Tibial nerve (tissue), 4 donors: ENCODE measurements around the gene POLR1H. TPM values are rescaled to one million over a fixed set of nuclear protein-coding genes. Genes with fewer than 3 reads are reported as not detected.
A peak's percentile ranks its signal among the peaks of the same experiment; 100 is the strongest.

Experiments
- DNase-seq, 2 donors: peaks; one replicate each; pipeline ENCODE4 v3.0.0-alpha.2; 2019; ENCODE audit warnings: low spot score in 2 of 2
- H3K27ac ChIP-seq, 4 donors: fragments of 200-600 bp; sonication (generic) in 3 of 4; one replicate each; pipeline ENCODE4 v1.5.1; 2017 to 2019; ENCODE audit warnings: mild to moderate bottlenecking in 1 of 4
- H3K27me3 ChIP-seq, 2 donors: fragments of 200-600 bp; sonication (generic) in 1 of 2; one replicate each; pipeline versions ENCODE4 v1.5.1 to v1.6.0; 2017 to 2019
- H3K36me3 ChIP-seq, 3 donors: fragments of 200-600 bp; sonication (generic); one replicate each; pipeline ENCODE4 v1.5.1; 2018 to 2019
- H3K4me1 ChIP-seq, 4 donors: fragments of 200-600 bp; sonication (generic) in 3 of 4; one replicate each; pipeline ENCODE4 v1.5.1; 2017 to 2019
- H3K4me3 ChIP-seq, 4 donors: fragments of 200-600 bp; sonication (generic) in 3 of 4; one replicate each; pipeline ENCODE4 v1.5.1; 2017 to 2019; ENCODE audit warnings: mild to moderate bottlenecking in 1 of 4, moderate library complexity in 1 of 4
- H3K9me3 ChIP-seq, 4 donors: fragments of 200-600 bp; sonication (generic) in 3 of 4; one replicate each; pipeline ENCODE4 v1.5.1; 2017 to 2019
- EP300 ChIP-seq, 2 donors: sonication (generic); formaldehyde crosslinking; IDR thresholded peaks; one replicate each; pipeline ENCODE4 v1.6.1; 2017; ENCODE audit warnings: antibody characterized with exemption in 2 of 2, mild to moderate bottlenecking in 1 of 2
- POLR2A ChIP-seq, 2 donors: fragments of 450-650 bp; IDR thresholded peaks; one replicate each; pipeline ENCODE4 v1.6.1; 2017; ENCODE audit warnings: antibody characterized with exemption in 2 of 2, mild to moderate bottlenecking in 2 of 2, moderate library complexity in 2 of 2
- WGBS, 2 donors: methylation state at CpG; one replicate each; pipeline ENCODE4 v1.1.5; 2018; 5-methylcytosine and 5-hydroxymethylcytosine counted together
- total RNA-seq, 4 donors: library from RNA; depleted of rRNA; stranded (reverse); fragments of >200 nt; gene quantifications; one replicate each; pipeline ENCODE4 v1.1.0, GENCODE V29; 2016
- TF ChIP-seq, protein P1 (sequence below), 5 experiments: fragments of 200-600 bp in 3 of 5; fragments of 450-650 bp in 2 of 5; sonication (generic) in 3 of 5; IDR thresholded peaks; one replicate each; pipeline ENCODE4 v1.5.1; 2016 to 2019; ENCODE audit warnings: antibody characterized with exemption in 5 of 5, mild to moderate bottlenecking in 3 of 5, moderate library complexity in 2 of 5

POLR1H gene
- total RNA-seq, 4 donors from 2014 or later = 22.4 to 30.6 (median 24.8) TPM

GRCh38 chr6:30100585-30101443 is 39.7 kb downstream of the POLR1H start:
- no peak for TF ChIP-seq EP300 (IDR thresholded peaks at IDR 0.05)
- H3K27ac ChIP-seq = peak overlapping the region in 1 of 4 donors; percentile 27

GRCh38 chr6:30101444-30102413 is 40.7 kb downstream of the POLR1H start:
- H3K9me3 ChIP-seq = no peaks in the 10 kb centered on the region
- peak overlapping the region; percentile 22 to 49 (median 38) for H3K4me3 ChIP-seq
- TF ChIP-seq, protein P1, sequence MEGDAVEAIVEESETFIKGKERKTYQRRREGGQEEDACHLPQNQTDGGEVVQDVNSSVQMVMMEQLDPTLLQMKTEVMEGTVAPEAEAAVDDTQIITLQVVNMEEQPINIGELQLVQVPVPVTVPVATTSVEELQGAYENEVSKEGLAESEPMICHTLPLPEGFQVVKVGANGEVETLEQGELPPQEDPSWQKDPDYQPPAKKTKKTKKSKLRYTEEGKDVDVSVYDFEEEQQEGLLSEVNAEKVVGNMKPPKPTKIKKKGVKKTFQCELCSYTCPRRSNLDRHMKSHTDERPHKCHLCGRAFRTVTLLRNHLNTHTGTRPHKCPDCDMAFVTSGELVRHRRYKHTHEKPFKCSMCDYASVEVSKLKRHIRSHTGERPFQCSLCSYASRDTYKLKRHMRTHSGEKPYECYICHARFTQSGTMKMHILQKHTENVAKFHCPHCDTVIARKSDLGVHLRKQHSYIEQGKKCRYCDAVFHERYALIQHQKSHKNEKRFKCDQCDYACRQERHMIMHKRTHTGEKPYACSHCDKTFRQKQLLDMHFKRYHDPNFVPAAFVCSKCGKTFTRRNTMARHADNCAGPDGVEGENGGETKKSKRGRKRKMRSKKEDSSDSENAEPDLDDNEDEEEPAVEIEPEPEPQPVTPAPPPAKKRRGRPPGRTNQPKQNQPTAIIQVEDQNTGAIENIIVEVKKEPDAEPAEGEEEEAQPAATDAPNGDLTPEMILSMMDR (IDR thresholded peaks at IDR 0.05) = peak in 2 of 5 experiments; percentile 17 to 23
- TF ChIP-seq POLR2A (IDR thresholded peaks at IDR 0.05) (peak; percentile 46 to 58), EP300 (IDR thresholded peaks at IDR 0.05) (peak in 1 of 2 donors; percentile 40)
- 3 to 4% methylated on average over 28 to 33 of the region's 51 CpGs for WGBS, 2 donors
- H3K27me3 ChIP-seq = peaks cover 0 to 63% of the 10 kb centered on the region in 2 donors
- H3K4me1 ChIP-seq = peaks cover 0 to 37% (median 22%) of the 10 kb centered on the region in 4 donors
- H3K27ac ChIP-seq = peak overlapping the region; percentile 39 to 84 (median 68)
- H3K36me3 ChIP-seq = no peaks in the 10 kb centered on the region
- peak; percentile 74 to 76 for DNase-seq

More at GRCh38 chr6:30100585-30101443, 39.7 kb downstream of the POLR1H start:
- H3K4me3 ChIP-seq = peak overlapping the region; percentile 22 to 49 (median 38)
- WGBS, 2 donors = 3 to 4% methylated on average over 44 of the region's 47 CpGs
- peaks cover 0 to 37% (median 22%) of the 10 kb centered on the region in 4 donors for H3K4me1 ChIP-seq
- H3K27me3 ChIP-seq = peaks cover 0 to 59% of the 10 kb centered on the region in 2 donors
- H3K9me3 ChIP-seq = no peaks in the 10 kb centered on the region
- no peaks in the 10 kb centered on the region for H3K36me3 ChIP-seq
- no peak for DNase-seq

DNA sequence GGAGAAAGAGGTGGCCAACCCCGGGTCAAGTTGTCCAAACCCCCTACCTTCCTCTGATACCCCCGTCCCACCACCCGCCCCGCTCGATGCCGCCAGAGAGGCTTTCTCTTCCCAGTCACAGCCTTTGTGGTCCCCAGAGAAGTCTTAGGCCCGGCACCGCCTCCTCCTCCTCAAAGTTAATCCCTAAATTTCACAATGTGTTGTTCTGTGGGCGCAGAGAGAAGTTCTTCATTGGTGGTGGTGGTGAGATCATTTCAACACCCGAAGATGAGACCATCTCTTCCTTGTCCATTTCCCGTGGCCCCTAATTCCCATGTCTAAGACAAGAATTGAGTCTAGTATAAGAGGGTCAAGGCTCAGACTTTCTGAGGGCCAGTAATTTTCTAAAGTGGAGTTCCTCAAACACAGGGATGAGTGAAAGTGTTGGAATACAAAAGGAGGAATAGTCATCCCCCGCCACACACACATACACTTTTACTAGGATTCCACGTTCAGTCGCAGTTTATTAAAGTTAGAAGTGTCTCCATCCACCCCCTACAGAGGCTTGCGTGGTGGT is 41.4 kb downstream of the POLR1H start:
- no peaks in the 10 kb centered on the region for H3K9me3 ChIP-seq
- H3K27me3 ChIP-seq = peaks cover 0 to 60% of the 10 kb centered on the region in 2 donors
- H3K4me3 ChIP-seq = peak overlapping the region; percentile 22 to 49 (median 38)
- no peaks in the 10 kb centered on the region for H3K36me3 ChIP-seq
- peak; percentile 30 to 43 for DNase-seq
- TF ChIP-seq POLR2A (IDR thresholded peaks at IDR 0.05) (no peak), EP300 (IDR thresholded peaks at IDR 0.05) (no peak)
- TF ChIP-seq, protein P1 (IDR thresholded peaks at IDR 0.05) = no peak
- WGBS, 2 donors = 38 to 41% methylated on average over 15 of the region's 15 CpGs
- peaks cover 0 to 37% (median 22%) of the 10 kb centered on the region in 4 donors for H3K4me1 ChIP-seq
- peak overlapping the region; percentile 39 to 84 (median 68) for H3K27ac ChIP-seq

DNA sequence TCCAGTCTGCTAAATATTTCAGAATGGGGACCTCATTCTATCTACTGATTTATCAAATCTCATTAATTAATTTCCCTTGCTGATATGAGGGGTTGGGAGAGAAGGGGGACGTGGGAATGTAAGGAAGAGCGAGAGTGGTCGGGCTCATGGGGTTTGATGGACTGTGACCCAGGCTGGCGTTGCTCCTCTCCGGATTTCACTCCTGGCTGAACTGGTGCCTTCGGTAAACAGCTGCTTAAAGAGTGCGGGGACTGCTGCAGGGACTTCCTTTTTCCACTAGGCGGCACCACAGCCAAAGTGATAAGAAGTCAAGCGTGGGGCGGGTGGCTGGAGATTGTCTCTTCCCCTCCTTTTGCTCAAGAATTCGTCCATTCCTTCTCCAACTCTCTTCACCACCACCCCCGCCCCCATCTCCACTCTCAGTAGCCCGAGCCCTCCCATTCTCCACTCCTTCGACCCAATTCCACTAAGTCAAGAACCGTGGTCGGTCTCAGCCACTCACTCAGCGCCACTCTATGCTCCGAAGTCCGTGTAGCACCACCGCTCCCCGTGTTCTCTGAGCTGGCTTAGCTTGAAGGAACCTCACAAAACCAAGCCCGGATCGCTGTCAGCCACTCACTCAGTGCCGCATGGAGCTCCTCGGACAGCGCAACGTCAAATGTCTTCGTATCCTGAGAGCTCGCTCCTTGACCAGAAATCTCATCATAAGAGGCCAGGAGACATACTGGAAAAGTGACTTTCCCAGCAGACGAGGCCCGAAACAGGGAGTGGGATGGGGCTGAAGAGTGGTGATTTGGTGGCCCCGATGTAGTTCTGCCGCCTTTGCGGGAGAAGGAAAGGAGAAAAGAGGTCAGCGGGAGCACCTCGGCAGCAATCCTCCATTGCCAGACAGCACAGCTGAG is 42.2 kb downstream of the POLR1H start:
- Histone ChIP-seq H3K9me3 (no peaks in the 10 kb centered on the region), H3K27ac (peak overlapping the region; percentile 39 to 84 (median 68)), H3K36me3 (no peaks in the 10 kb centered on the region), H3K27me3 (peaks cover 0 to 60% of the 10 kb centered on the region in 2 donors), H3K4me3 (peak overlapping the region; percentile 27 to 44 (median 38)), H3K4me1 (peaks cover 0 to 37% (median 22%) of the 10 kb centered on the region in 4 donors)
- DNase-seq = peak; percentile 87 to 96
- TF ChIP-seq POLR2A (IDR thresholded peaks at IDR 0.05) (no peak), EP300 (IDR thresholded peaks at IDR 0.05) (peak in 1 of 2 donors; percentile 33)
- TF ChIP-seq, protein P1 (IDR thresholded peaks at IDR 0.05) = peak; percentile 89 to 95 (median 92)
- 5% methylated on average over 36 of the region's 36 CpGs for WGBS, 2 donors
